ENCODE measurements around the gene MED12L.

Gene MED12L

DNA sequence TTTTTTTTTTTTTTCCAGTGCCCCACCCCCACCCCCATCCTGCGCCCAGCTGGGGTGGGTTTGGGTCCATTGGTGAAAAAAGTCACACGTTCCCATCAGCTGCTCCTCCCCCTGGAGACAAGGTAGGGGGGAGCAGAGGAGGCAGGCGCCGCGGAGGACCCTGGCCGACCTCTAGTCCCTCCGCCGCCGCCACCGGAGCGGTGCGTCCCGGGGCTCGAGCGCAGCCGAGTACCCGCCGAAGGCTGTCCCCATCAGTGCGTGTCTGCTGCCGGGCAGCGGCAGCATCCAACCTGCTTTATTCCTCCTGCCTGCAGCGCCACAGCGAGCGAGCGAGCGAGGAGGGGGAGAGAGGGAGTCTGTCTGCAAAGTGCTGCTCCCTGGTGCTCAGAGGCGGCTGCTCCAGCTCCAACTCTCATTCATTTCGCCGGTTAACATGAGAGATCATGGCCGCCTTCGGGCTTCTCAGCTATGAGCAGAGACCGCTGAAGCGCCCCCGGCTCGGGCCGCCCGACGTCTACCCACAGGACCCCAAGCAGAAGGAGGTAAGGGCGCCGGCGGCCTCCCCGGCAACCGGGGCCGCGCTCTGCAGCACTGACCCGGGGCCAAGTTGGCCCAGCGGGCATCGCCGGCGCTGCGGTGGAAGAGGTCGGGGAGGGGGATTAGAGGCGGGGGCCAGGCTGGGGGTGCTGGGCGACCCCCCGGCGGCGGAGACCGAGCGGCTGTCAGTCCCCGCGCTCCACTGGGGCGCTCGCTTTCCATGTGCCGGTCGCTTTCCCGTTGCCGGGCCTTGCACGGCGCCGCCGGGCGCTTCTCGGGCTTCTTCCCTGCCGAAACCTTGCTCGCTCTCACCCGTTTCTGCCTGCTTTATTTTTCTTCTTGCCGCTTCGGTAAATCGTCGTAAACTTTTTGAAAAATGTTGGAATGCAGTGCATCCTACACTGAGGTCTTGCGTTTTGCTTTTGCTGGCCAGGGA is 1.3 kb downstream of the MED12L start:
- DNase-seq (ENCODE audit: low read depth), result peak; percentile 85

DNA sequence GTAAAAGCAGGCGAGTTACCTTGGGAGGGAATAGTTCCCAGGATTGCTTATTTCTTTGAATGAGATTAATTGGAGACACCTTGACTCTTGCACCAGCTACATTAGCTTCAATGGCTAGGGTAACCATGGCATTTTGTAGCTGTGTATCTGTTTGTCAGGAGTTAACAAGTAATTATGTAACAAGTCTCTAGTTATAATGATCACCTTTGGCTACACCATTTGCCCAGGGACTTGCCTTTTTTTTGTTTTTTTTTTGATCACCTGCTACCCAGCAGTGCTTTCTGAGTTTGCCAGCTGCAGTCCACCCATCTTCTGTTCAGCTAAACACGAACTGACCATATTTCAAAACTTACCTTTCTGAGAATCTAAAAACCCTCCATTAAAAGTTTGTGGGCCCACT is 2.2 kb downstream of the MED12L start:
- no peak for DNase-seq (ENCODE audit: low read depth)

DNA sequence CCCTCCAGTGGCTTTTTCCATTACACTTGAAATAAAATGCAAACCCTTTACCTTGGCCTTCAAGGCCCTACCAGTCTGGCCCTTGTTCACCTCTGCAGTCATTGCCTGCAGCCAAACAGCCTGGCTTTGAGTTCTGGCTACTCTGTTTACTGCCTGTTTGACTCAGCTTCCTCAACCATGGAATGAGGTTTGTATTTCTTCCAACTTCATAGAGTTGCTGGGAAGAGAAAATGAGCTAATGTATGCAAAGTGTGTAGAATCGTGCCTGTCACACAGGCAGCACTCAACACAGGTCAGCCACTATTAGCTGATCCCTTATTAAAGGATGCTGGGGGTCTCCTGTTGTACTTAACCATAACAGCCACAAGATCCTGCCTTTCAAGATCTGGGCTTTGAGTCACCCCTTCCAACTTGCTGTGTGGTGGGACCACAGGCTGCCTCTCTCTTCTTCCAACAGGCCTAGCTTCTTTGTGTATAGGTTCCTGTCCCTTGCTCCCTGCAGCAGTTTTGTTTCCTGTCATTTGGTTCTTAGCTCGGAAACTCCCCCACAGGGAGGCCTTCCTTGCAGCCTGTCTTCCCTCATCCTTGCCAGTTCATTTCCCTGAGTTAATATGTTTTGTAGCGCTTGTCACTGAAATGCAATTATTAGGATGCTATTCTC is 6.4 kb downstream of the MED12L start:
- DNase-seq (ENCODE audit: low read depth), result no peak

DNA sequence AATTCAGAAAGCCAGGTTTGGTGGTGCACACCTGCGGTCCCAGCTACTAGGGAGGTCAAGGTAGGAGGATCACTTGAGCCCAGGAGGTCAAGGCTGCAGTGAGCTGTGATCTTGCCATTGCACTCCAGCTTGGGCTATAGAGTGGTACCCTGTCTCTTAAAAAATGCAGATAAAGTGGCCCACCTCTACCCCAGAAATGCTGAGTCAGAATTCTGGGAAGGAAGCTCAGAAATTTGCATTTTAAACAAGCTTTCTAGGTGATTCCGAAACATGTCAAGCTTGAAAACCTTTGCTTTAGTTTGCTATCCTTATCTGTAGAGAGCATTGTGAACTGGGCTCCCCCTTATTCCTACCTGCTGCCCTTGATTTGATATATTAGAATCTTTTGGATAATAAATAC is 7.7 kb downstream of the MED12L start:
- DNase-seq (ENCODE audit: low read depth), result no peak

DNA sequence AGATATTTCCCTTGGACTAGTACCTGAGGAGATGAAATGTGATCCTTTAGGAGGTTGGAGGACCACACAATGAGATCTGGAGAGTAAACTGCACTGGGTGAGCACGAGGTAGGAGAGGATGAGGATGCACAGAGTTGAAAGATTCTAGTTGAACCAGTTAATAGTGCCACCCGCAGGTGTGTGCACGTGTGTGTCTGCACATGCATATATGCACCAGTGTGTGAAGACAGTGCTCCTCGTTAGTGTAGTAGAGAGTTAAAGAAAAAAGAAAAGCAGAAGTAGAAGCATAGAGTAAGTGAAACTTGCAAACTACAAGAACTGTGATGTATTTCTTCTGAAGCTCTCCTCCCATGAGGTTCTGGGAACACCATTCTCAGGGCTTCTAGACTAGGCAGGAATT is 8.4 kb downstream of the MED12L start:
- DNase-seq (ENCODE audit: low read depth), result no peak

DNA sequence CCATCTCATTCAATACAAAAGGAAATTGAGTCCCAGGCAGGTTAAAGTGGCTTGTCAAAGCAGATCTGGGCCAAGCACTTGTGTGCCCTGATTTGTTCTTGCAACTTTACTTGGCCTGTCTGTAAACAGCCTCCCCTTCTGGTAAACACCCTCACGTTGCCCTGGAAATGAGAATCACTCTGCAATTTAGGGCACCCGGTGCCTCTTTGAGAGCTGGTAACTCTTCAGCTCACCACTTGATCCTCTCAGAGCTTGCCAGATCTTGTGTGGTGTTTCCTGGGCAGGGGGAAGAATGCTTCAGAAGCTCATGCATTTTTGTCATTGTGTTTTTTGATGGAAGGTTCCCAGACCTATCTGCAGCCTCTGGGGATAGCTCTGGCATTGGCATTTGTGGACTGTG is 11.3 kb downstream of the MED12L start:
- DNase-seq (ENCODE audit: low read depth), result no peak

GRCh38 chr3:151100076-151100475 is 14.6 kb downstream of the MED12L start:
- no peak for DNase-seq (ENCODE audit: low read depth)

DNA sequence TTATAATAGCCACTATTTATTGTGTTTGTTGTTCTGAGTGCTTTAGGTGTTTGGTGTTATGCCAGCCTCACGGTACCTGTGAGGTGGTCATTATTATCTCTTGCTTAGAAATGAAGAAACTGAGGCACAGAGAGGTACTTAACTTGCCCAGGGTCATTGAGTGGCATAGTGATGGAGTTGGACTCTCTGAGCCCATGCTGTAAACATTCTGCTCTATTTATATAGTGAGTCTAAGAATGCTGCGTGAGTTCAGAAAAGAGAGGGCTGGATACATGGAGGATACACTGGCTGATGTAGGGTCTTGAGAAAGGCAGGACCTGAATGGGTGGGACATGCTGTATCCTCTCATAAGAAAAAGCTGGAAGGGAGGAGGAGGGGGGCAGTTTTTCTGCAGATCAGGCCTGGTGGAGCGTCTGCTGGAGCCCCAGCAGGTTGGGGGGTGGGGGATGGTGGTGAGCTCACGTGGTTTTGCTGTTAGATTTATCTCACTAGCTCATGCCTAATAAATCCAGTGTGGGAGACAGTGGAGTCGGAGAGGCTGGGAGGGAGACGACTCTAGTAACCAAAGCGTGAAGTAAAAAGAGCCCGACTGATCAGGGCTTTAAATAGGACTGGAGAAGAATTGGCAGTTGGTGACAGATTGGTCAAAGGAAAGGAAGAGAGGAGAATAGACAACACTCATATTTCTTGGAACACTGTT is 16.0 kb downstream of the MED12L start:
- DNase-seq (ENCODE audit: low read depth), result no peak

DNA sequence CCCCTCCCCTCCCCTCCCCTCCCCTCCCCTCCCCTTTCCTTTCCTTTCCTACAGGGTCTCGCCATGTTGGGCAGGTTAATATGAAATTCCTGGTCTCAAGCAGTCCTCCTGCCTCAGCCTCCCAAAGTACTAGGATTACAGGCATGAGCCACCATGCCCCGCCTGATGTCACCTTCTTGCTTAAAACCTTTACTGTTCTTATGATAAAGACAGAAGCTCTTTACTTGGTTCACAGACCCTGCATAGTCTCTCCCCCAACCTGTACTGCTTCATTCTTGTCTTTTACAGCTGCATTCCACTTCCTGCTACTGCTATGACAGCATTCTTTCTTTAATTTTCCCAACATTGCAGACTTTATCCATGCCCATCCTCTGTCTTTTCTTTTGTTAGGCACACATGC is 20.8 kb downstream of the MED12L start:
- DNase-seq (ENCODE audit: low read depth), result no peak

- no peak for DNase-seq (ENCODE audit: low read depth)
These were observed 21.7 kb downstream of the MED12L start for GRCh38 chr3:151107177-151107576.

DNA sequence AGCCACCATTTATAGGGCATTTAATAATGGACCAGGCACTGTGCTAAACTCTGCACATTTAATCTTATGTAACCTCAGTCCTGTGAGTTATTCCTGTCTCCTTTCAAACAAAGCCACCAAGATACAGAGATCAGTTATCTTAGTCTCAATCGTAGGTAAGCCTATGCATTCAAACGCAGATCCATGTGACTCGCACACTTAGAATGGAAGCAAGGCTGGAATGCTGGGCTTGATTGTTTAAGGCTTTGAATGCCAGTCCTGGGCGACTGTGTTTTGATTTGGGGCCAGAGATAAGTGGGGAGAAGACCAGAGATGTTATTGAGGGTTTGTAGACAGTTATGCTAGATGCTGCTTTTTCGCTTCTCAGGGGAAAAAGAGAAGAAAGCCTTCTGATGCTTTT is 22.2 kb downstream of the MED12L start:
- no peak for DNase-seq (ENCODE audit: low read depth)

GRCh38 chr3:151109286-151109800 is 23.9 kb downstream of the MED12L start:
- DNase-seq (ENCODE audit: low read depth), result no peak

DNA sequence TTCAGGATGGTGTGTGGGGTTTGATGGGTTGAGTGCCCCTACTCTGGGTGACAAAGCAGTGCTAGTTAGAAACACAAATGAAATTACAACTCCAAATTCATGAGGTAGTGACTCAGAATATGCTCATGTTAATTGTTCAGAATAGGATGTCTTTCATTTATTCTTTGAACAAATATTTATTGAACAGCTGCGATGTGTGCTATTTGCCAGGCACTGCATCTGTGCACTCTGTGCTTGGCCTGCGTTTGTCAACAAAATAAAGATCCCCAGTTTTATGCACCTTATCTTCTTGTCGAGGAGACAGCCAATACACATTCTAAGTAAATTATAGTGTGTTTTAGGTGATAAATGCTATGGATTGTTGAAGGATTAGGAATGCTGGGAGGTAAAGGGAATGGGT is 27.3 kb downstream of the MED12L start:
- DNase-seq (ENCODE audit: low read depth), result no peak

- DNase-seq (ENCODE audit: low read depth), result no peak
These were observed 27.9 kb downstream of the MED12L start for GRCh38 chr3:151113343-151113742.

DNA sequence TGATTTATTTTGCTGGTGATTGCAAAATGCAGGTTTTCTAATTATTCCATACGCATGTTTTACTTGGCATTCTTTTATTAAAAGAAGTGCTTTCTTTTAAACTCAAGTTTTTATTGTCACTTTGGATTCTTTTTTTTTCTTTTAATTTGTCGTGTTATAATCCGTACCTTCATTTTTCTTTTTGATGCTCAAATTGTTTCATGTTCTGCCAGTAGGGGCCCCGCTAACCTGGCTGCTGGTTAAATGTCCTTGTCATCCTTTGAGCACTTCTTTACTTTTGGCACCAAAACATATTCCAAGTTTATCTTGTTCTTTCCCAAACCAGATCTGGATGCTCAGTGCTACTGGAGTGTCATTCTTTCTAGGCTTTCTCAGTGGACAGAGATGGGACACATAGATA is 31.6 kb downstream of the MED12L start:
- no peak for DNase-seq (ENCODE audit: low read depth)

DNA sequence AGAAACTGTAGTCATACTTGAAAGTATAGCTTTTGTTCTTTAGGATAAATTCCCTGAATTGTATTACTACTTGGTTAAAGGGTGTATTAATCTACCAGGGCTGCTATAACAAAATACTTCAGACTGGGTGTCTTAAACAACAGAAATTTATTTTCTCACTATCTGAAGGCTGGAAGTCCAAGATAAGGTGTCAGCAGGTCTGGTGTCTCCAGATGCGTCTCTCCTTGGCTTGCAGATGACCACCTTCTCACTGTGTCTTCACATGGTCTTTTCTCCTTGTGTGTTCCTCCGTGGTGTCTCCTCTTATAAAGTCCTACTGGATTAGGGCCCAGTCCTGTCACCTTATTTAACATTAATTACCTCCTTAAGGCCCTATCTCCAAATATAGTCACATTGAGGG is 33.7 kb downstream of the MED12L start:
- DNase-seq (ENCODE audit: low read depth), result no peak

- no peak for DNase-seq (ENCODE audit: low read depth)
These were observed 34.9 kb downstream of the MED12L start for GRCh38 chr3:151120409-151120808.

GRCh38 chr3:151121016-151121415 is 35.6 kb downstream of the MED12L start:
- DNase-seq (ENCODE audit: low read depth), result no peak

- DNase-seq (ENCODE audit: low read depth), result no peak
These were observed 38.4 kb downstream of the MED12L start for GRCh38 chr3:151123827-151124226.

GRCh38 chr3:151124476-151124875 is 39.0 kb downstream of the MED12L start:
- DNase-seq (ENCODE audit: low read depth), result no peak

DNA sequence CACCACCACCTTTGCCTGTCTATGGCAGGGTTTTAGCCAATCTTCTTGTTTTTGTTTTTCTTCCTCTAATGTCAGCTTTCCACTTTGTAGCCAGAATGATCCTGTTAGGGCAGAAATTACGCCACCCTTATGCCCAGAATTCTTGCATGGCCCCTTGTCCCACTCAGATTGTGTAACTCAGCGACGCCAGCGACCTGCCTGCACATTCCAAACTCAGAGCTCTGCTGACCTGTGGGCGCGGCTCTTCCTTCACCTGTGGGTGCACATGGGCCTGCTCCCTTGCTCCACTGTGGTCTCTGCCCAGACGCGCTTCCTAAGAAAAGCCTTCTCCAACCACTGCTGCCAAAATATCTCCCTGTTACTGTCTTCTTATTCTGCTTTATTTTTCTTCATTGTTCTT is 45.0 kb downstream of the MED12L start:
- DNase-seq (ENCODE audit: low read depth), result no peak

- DNase-seq (ENCODE audit: low read depth), result no peak
These were observed 47.7 kb downstream of the MED12L start for GRCh38 chr3:151133175-151133574.
